ENCODE results near the gene KDM8. TPM values are rescaled to one million over a fixed set of nuclear protein-coding genes. Genes with fewer than 3 reads are reported as not detected.

KDM8 gene
- total and polyA plus RNA-seq, 9 of the 15 experiments (the other 6 are each of a cell fraction or from before 2014, with no cell fraction given) = 0.61 to 9.1 (median 5.4) TPM

- TF ChIP-seq REST (IDR thresholded peaks at IDR 0.05; ENCODE audit: borderline replicate concordance) (no peak), REST (CRISPR knock-in tag; IDR thresholded peaks at IDR 0.05; ENCODE audit: low read depth) (no peak; the same call in 1 of the 2 replicates), ZNF740 (CRISPR knock-in tag; IDR thresholded peaks at IDR 0.05) (no peak), ZNF740 (tag; IDR thresholded peaks at IDR 0.05) (no peak), ZNF76 (CRISPR knock-in tag; IDR thresholded peaks at IDR 0.05; ENCODE audit: borderline replicate concordance) (no peak), KAT8 (IDR thresholded peaks at IDR 0.05; ENCODE audit: low read depth) (no peak), NR2C1 (IDR thresholded peaks at IDR 0.05) (no peak), NR2C1 (tag; IDR thresholded peaks at IDR 0.05) (no peak), HSF4 (CRISPR knock-in tag; IDR thresholded peaks at IDR 0.05; ENCODE audit: borderline replicate concordance) (no peak), CEBPG (CRISPR knock-in tag; IDR thresholded peaks at IDR 0.05) (no peak), CEBPG (tag; conservative IDR thresholded peaks at IDR 0.05 in 1 of 2, IDR thresholded peaks at IDR 0.05 in 1 of 2) (no peak), NRF1 (conservative IDR thresholded peaks at IDR 0.05 in 1 of 2, IDR thresholded peaks at IDR 0.05 in 1 of 2) (peak; percentile 100), ZNF699 (CRISPR knock-in tag; IDR thresholded peaks at IDR 0.05; ENCODE audit: insufficient replicate concordance) (no peak), SPI1 (IDR thresholded peaks at IDR 0.05; ENCODE audit: borderline replicate concordance, low read depth, low read length) (peak; percentile 31; the same call in 1 of the 2 replicates)
Observed at GRCh38 chr16:27203507-27204311, at the start of gene KDM8 (continued).

Measured in K562 (cell line).